Karpas-422 (cell line): Measurements from ENCODE around the gene MYLK. TPM values are rescaled to one million over a fixed set of nuclear protein-coding genes. Genes with fewer than 3 reads are reported as not detected.

Experiments used
- DNase-seq: peaks from one replicate; pipeline ENCODE4 v3.0.0-alpha.2; 2015
- H2AFZ ChIP-seq: fragments of 200-600 bp; sonication (generic); 2 replicates; pipeline ENCODE4 v1.6.1; 2014; ENCODE audit warnings: antibody characterized with exemption, low read length, mixed read lengths
- H3K27ac ChIP-seq: fragments of 200-600 bp; sonication (generic); 2 replicates; pipeline ENCODE4 v1.5.1; 2014; ENCODE audit warnings: mild to moderate bottlenecking, low read length, moderate library complexity
- H3K27me3 ChIP-seq: fragments of 200-600 bp; sonication (generic); 2 replicates; pipeline ENCODE4 v1.6.1; 2014; ENCODE audit warnings: low read length, mixed read lengths
- H3K36me3 ChIP-seq: fragments of 200-600 bp; sonication (generic); 2 replicates; pipeline ENCODE4 v1.6.1; 2014; ENCODE audit warnings: low read length, mixed read lengths; ENCODE audit not compliant: insufficient read depth
- H3K4me1 ChIP-seq: fragments of 200-600 bp; sonication (generic); 2 replicates; pipeline ENCODE4 v1.6.1; 2014; ENCODE audit warnings: mild to moderate bottlenecking, low read length, mixed read lengths
- H3K4me2 ChIP-seq: fragments of 200-600 bp; sonication (generic); 2 replicates; pipeline ENCODE4 v1.6.1; 2014; ENCODE audit warnings: low read length, low read depth, mild to moderate bottlenecking; ENCODE audit not compliant: poor library complexity, severe bottlenecking
- H3K4me3 ChIP-seq: fragments of 200-600 bp; sonication (generic); 2 replicates; pipeline ENCODE4 v1.5.1; 2014; ENCODE audit warnings: mild to moderate bottlenecking, antibody characterized with exemption, low read length, mixed read lengths
- H3K79me2 ChIP-seq: fragments of 200-600 bp; sonication (generic); 2 replicates; pipeline ENCODE4 v1.6.1; 2014; ENCODE audit warnings: mild to moderate bottlenecking, low read length, mixed read lengths
- H3K9ac ChIP-seq: fragments of 200-600 bp; sonication (generic); 2 replicates; pipeline ENCODE4 v1.6.0; 2014; ENCODE audit warnings: low read length
- H3K9me2 ChIP-seq: fragments of 200-600 bp; sonication (generic), shearing (Covaris generic); replicated peaks from 2 replicates; pipeline ENCODE4 v1.6.0; 2014; ENCODE audit warnings: mild to moderate bottlenecking, low read length, moderate library complexity; ENCODE audit not compliant: insufficient read depth
- H3K9me3 ChIP-seq: fragments of 300-700, 200-600 bp; sonication (generic); 2 replicates; pipeline ENCODE4 v1.6.1; 2014; ENCODE audit warnings: low read length, mixed read lengths
- H4K20me1 ChIP-seq: fragments of 200-600 bp; sonication (generic); 2 replicates; pipeline ENCODE4 v1.6.1; 2014; ENCODE audit warnings: mild to moderate bottlenecking, antibody characterized with exemption, low read length, low read depth; ENCODE audit not compliant: insufficient read depth
- total RNA-seq: library from RNA; depleted of rRNA; stranded (reverse); fragments of >200 nt; shearing (Covaris generic); gene quantifications from 2 replicates; pipeline ENCODE4 v1.2.3, GENCODE V29; 2014; ENCODE audit warnings: low replicate concordance

The MYLK gene
- total RNA-seq, 1 experiment from 2014 or later = 0.63 TPM

DNA sequence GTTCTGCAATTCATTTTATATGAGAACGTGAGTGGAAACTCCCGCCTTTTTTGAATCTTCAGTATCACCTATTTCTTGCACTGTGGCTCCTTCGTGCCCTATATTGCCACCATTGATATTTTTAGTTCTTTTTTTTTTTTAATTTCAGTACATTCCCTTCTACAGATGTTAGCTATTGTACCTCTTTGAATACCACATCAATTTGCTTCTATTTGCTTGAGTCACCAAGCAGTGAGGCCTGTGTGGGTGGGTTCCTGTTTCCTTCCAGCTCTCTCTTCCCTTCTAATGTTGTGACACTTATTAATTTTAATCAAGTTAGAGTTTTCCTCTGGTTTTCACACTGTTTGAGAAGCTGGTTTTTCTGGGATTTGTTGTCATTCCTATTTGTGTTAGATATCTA, 308.0 kb downstream of the MYLK start:
- no peak overlapping the region for H2AFZ ChIP-seq
- peak; percentile 70 for DNase-seq

DNA sequence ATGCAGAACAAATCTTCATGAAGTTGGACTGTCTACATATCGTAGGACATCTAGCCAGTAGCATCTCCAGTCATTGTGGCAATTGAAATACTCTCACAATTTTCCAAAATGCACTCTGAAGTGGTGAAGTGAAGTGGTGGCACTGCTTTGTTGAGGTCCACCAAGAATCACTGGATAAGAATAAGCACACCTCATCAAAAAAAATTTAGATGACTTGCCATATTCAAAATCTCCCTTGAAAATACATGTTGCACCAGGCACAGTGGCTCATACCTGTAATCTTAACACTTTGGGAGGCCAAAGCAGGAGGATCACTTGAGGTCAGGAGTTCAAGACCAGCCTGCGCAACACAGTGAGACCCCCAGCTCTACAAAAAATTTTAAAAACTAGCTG, 312.2 kb downstream of the MYLK start:
- no peak overlapping the region for H2AFZ ChIP-seq
- H3K27ac ChIP-seq = no peak overlapping the region
- peaks cover 98% of the 10 kb centered on the region for H3K79me2 ChIP-seq
- H3K9me2 ChIP-seq = no peaks in the 10 kb centered on the region
- no peak overlapping the region for H3K4me3 ChIP-seq
- DNase-seq = no peak
- H4K20me1 ChIP-seq = no peaks in the 10 kb centered on the region
- H3K9me3 ChIP-seq = no peaks in the 10 kb centered on the region
- H3K36me3 ChIP-seq = peaks cover 52% of the 10 kb centered on the region; the same call in 1 of the 2 replicates
- no peak overlapping the region for H3K4me2 ChIP-seq
- peaks cover 34% of the 10 kb centered on the region for H3K4me1 ChIP-seq
- H3K9ac ChIP-seq = no peak overlapping the region
- H3K27me3 ChIP-seq = no peaks in the 10 kb centered on the region

More for the DNA sequence above, 308.0 kb downstream of the MYLK start:
- no peaks in the 10 kb centered on the region for H3K27me3 ChIP-seq
- peak overlapping the region; percentile 81 for H3K27ac ChIP-seq
- H3K4me3 ChIP-seq = peak overlapping the region; percentile 42; the same call in 1 of the 2 replicates
- H4K20me1 ChIP-seq = no peaks in the 10 kb centered on the region
- peak overlapping the region; percentile 57 for H3K4me2 ChIP-seq
- H3K79me2 ChIP-seq = peaks cover 76% of the 10 kb centered on the region
- H3K36me3 ChIP-seq = peaks cover 56% of the 10 kb centered on the region; the same call in 1 of the 2 replicates
- H3K9ac ChIP-seq = peak overlapping the region; percentile 47
- peaks cover 49% of the 10 kb centered on the region for H3K4me1 ChIP-seq
- H3K9me3 ChIP-seq = no peaks in the 10 kb centered on the region
- no peaks in the 10 kb centered on the region for H3K9me2 ChIP-seq

DNA sequence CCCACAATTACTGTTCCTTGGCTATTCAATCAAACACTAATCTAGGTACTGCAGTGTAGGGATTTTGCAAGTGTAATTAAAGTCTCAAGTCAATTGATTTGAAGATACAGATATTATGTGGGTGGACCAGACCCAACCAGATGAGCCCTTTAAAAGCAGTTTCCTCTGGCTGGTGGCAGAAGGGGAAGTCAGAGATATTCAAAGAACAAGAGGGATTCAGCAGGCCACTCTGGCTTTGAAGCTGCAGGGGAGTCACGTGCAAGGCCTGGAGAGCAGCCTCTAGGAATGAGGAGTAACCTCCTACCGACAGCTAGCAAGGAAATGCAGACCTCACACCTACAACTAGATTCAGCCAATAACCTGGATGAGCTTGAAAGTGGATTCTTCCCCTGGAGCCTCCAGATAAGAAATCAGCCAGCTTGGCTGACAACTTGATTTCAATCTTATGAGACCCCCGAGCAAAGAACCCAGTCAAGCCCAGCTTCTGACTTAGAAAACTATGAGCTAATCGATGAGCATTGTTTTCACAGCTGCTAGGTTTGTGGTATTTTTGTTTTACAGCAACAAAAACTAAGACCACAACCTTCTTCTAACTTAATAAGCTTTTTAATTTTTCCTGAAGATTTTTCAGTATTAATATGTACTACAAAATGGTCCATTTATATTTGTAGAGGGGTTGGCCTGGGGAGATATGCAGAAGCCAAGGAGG, 312.7 kb downstream of the MYLK start:
- no peak overlapping the region for H3K4me2 ChIP-seq
- no peaks in the 10 kb centered on the region for H4K20me1 ChIP-seq
- H3K27ac ChIP-seq = no peak overlapping the region
- no peaks in the 10 kb centered on the region for H3K9me2 ChIP-seq
- no peak overlapping the region for H3K4me3 ChIP-seq
- no peaks in the 10 kb centered on the region for H3K27me3 ChIP-seq
- no peaks in the 10 kb centered on the region for H3K9me3 ChIP-seq
- peaks cover 29% of the 10 kb centered on the region for H3K4me1 ChIP-seq
- H2AFZ ChIP-seq = no peak overlapping the region
- DNase-seq = no peak
- peaks cover 95% of the 10 kb centered on the region for H3K79me2 ChIP-seq
- peaks cover 55% of the 10 kb centered on the region; the same call in 1 of the 2 replicates for H3K36me3 ChIP-seq
- H3K9ac ChIP-seq = no peak overlapping the region

DNA sequence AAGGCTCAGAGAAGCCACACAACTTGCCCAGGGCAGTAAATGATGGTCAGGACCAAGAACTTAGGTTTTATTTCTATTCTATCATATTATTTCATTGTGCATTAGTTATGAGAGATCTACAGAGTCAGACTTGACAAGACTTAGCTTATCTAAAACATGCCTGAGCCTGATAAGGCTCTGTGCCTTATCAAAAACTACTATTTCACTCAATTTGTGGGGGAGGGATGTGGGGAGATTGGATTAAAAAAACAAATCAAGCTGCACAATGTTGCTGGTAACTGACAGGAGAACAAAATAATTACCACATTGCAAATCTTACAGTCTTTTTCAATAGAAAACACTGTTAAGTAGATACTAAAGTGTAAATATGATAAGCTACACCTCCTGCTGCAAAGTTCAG, 315.3 kb downstream of the MYLK start:
- DNase-seq = no peak
- no peak overlapping the region for H3K27ac ChIP-seq
- no peak overlapping the region for H2AFZ ChIP-seq
- H3K27me3 ChIP-seq = no peaks in the 10 kb centered on the region
- H3K9me2 ChIP-seq = no peaks in the 10 kb centered on the region
- H3K4me3 ChIP-seq = no peak overlapping the region
- H4K20me1 ChIP-seq = no peaks in the 10 kb centered on the region
- peaks cover 87% of the 10 kb centered on the region for H3K79me2 ChIP-seq
- peaks cover 13% of the 10 kb centered on the region for H3K4me1 ChIP-seq
- no peaks in the 10 kb centered on the region for H3K9me3 ChIP-seq
- peaks cover 47% of the 10 kb centered on the region; the same call in 1 of the 2 replicates for H3K36me3 ChIP-seq
- no peak overlapping the region for H3K4me2 ChIP-seq
- no peak overlapping the region for H3K9ac ChIP-seq

DNA sequence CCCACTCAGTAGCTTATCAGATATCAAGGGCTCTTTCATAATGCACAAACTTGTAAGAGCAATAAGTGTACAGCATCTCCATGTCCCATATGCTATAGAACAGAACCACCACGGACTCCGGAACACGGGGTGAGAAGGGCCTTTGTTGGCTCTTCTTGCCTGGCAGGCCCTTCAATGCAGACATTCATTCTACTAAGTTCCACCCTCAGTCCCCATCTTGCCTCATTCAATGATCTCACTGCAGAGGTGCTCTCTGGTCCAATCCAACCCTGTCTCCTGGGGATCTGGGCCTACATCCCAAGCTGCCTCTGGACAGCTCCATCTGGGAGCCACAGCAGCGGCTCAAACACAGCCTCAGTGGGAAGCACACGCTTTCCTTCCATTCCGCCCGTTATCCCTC, 316.1 kb downstream of the MYLK start:
- no peak overlapping the region for H3K4me3 ChIP-seq
- H3K9me3 ChIP-seq = no peaks in the 10 kb centered on the region
- H4K20me1 ChIP-seq = no peaks in the 10 kb centered on the region
- peaks cover 87% of the 10 kb centered on the region for H3K79me2 ChIP-seq
- no peak overlapping the region for H2AFZ ChIP-seq
- no peak overlapping the region for H3K9ac ChIP-seq
- H3K27me3 ChIP-seq = no peaks in the 10 kb centered on the region
- peaks cover 11% of the 10 kb centered on the region for H3K4me1 ChIP-seq
- H3K4me2 ChIP-seq = no peak overlapping the region
- peaks cover 45% of the 10 kb centered on the region; the same call in 1 of the 2 replicates for H3K36me3 ChIP-seq
- H3K27ac ChIP-seq = no peak overlapping the region
- DNase-seq = no peak
- H3K9me2 ChIP-seq = no peaks in the 10 kb centered on the region

DNA sequence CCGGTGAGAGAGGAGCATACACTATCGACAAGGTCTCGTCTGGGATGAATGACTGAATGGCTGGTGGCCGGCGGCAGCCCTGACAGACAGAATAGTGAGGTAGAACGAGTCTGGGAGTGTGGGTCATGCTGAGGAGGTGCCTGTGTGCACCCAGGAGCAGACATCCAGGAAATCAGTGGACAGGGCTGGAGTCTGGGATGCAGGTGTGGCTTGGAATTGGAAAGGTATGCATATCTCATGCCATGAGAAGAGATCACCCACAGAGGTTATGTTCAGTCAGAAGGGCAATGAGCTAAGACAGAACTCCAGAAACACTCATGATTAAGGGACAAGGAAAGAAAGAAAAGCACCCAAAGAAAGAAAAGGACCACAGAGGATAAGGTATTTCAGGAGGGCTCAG, 320.1 kb downstream of the MYLK start:
- H3K27ac ChIP-seq = no peak overlapping the region

DNA sequence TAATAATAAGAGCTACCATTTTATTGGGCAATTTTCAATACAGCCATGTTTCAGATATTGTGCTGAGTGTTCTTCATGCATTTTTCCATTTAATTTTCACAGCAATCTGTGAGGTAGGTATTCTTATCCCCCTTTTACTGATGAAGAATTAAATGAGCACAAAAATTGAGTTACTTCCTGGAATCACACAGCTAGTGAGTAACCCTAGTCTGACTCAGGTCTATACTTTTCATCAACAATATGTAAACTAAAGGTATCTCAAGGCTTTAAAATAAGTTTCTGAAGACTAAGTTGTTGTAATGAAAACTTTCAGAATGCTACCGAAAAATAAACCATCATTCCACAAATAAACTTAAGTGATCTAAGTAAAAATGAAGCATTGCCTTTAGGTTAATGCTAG, 321.6 kb downstream of the MYLK start:
- peaks cover 7% of the 10 kb centered on the region; the same call in 1 of the 2 replicates for H4K20me1 ChIP-seq

More for the DNA sequence above, 320.1 kb downstream of the MYLK start:
- no peak overlapping the region for H2AFZ ChIP-seq
- H3K9me2 ChIP-seq = no peaks in the 10 kb centered on the region
- H3K9ac ChIP-seq = no peak overlapping the region
- H4K20me1 ChIP-seq = peaks cover 7% of the 10 kb centered on the region; the same call in 1 of the 2 replicates
- H3K36me3 ChIP-seq = peaks cover 32% of the 10 kb centered on the region; the same call in 1 of the 2 replicates
- peaks cover 57% of the 10 kb centered on the region for H3K79me2 ChIP-seq
- H3K4me2 ChIP-seq = no peak overlapping the region
- no peaks in the 10 kb centered on the region for H3K27me3 ChIP-seq
- no peaks in the 10 kb centered on the region for H3K9me3 ChIP-seq
- no peaks in the 10 kb centered on the region for H3K4me1 ChIP-seq
- no peak overlapping the region for H3K4me3 ChIP-seq
- no peak for DNase-seq

DNA sequence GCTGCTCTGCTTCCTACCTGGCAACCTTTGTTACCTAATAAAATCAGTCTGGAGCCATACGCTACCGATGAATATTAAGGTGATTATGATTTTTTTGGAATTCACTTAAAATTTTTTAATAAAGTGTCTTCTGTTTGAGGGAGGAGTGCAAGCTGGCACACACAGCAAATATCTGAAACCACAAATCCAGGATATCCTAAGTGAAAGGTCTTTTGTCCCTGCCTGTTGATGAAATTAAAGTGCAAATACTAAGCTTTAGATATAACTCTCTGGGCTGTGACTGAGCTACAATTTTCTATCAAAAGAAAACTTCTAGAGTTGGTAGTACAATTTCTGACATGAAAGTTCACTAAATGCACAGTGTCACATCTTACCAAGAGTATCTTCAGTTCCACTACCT, 322.9 kb downstream of the MYLK start:
- Histone ChIP-seq H3K9me2 (no peaks in the 10 kb centered on the region), H3K36me3 (peaks cover 35% of the 10 kb centered on the region), H3K4me3 (no peak overlapping the region), H3K4me1 (no peaks in the 10 kb centered on the region), H3K27me3 (no peaks in the 10 kb centered on the region), H3K27ac (no peak overlapping the region), H3K9me3 (no peaks in the 10 kb centered on the region), H3K79me2 (peaks cover 61% of the 10 kb centered on the region), H3K9ac (no peak overlapping the region), H3K4me2 (no peak overlapping the region), H2AFZ (no peak overlapping the region), H4K20me1 (peaks cover 7% of the 10 kb centered on the region; the same call in 1 of the 2 replicates)
- DNase-seq = no peak

More for the DNA sequence above, 321.6 kb downstream of the MYLK start:
- H3K9me3 ChIP-seq = no peaks in the 10 kb centered on the region
- H3K4me3 ChIP-seq = no peak overlapping the region
- no peaks in the 10 kb centered on the region for H3K4me1 ChIP-seq
- H3K27ac ChIP-seq = no peak overlapping the region
- peaks cover 34% of the 10 kb centered on the region; the same call in 1 of the 2 replicates for H3K36me3 ChIP-seq
- peaks cover 56% of the 10 kb centered on the region for H3K79me2 ChIP-seq
- no peak overlapping the region for H3K4me2 ChIP-seq
- H2AFZ ChIP-seq = no peak overlapping the region
- H3K9ac ChIP-seq = no peak overlapping the region
- no peaks in the 10 kb centered on the region for H3K27me3 ChIP-seq
- H3K9me2 ChIP-seq = no peaks in the 10 kb centered on the region
- DNase-seq = no peak
